T-helper 1 cell (primary cell): Measurements from ENCODE around the gene NANS.
A peak's percentile ranks its signal among the peaks of the same experiment; 100 is the strongest.
"Not testable (repeated sequence)": the region's sequence is repeated elsewhere in the genome, so short reads cannot be mapped to it uniquely, and the experiment has no call there.

Experiments used
- DNase-seq, 5 donors: peaks; one replicate each; pipeline ENCODE4 v3.0.0-alpha.2; 2012 to 2020

Gene NANS

GRCh38 chr9:98101868-98102273, 45.3 kb downstream of the NANS start:
- peak; percentile 60 to 98 (median 77) for DNase-seq

GRCh38 chr9:98104445-98104881, 47.9 kb downstream of the NANS start:
- DNase-seq = peak in 1 of 5 donors; percentile 43

- no peak for DNase-seq
Observed at GRCh38 chr9:98105006-98105405, 48.5 kb downstream of the NANS start.

GRCh38 chr9:98107926-98108325, 51.4 kb downstream of the NANS start:
- DNase-seq = no peak

GRCh38 chr9:98108531-98109031, 52.0 kb downstream of the NANS start:
- DNase-seq = peak in 2 of 5 donors; percentile 27 to 80

GRCh38 chr9:98109052-98109451, 52.5 kb downstream of the NANS start:
- DNase-seq = peak in 1 of 5 donors; percentile 62

- DNase-seq = not testable (repeated sequence)
Observed at GRCh38 chr9:98117097-98117496, 60.6 kb downstream of the NANS start.

- DNase-seq = peak in 3 of 5 donors; percentile 31 to 73 (median 38)
Observed at GRCh38 chr9:98117984-98118639, 61.6 kb downstream of the NANS start.

- DNase-seq = peak; percentile 38 to 63 (median 50)
Observed at GRCh38 chr9:98118640-98119601, 62.4 kb downstream of the NANS start, which contains the start of gene TRIM14. TRIM14 (minus strand) TSS chr9:98119222; CDS start chr9:98119188, 34 bp downstream.

GRCh38 chr9:98120476-98120875, 63.9 kb downstream of the NANS start:
- no peak for DNase-seq

GRCh38 chr9:98121058-98121457, 64.5 kb downstream of the NANS start:
- peak in 1 of 5 donors; percentile 13 for DNase-seq

GRCh38 chr9:98124091-98124490, 67.6 kb downstream of the NANS start:
- not testable (repeated sequence) for DNase-seq

- DNase-seq = no peak
Observed at GRCh38 chr9:98124637-98125426, 68.3 kb downstream of the NANS start.

GRCh38 chr9:98127226-98127625, 70.7 kb downstream of the NANS start:
- no peak for DNase-seq

GRCh38 chr9:98128316-98128715, 71.8 kb downstream of the NANS start:
- no peak for DNase-seq

- peak in 1 of 5 donors; percentile 30 for DNase-seq
Observed at GRCh38 chr9:98129451-98129881, 72.9 kb downstream of the NANS start.

- not testable (repeated sequence) for DNase-seq
Observed at GRCh38 chr9:98130060-98130459, 73.5 kb downstream of the NANS start.

- no peak for DNase-seq
Observed at GRCh38 chr9:98130576-98131228, 74.2 kb downstream of the NANS start.

GRCh38 chr9:98132158-98132557, 75.6 kb downstream of the NANS start:
- no peak for DNase-seq
